GM13976 (cell line): Measurements from ENCODE around the gene P3H2.

Experiments used
- DNase-seq: peaks from one replicate; pipeline ENCODE4 v3.0.0; 2012; ENCODE audit warnings: low spot score
- CTCF ChIP-seq: IDR thresholded peaks from 2 replicates; pipeline ENCODE4 v1.5.1; 2012; ENCODE audit warnings: borderline replicate concordance, mild to moderate bottlenecking; ENCODE audit not compliant: insufficient read depth; ENCODE audit errors: extremely low read depth, missing control alignments, control extremely low read depth
- in situ Hi-C: fragments of 300-500 bp; cut with MboI; formaldehyde crosslinking; loops from one replicate; pipeline ENCODE4 v1.12.0; 2022; ENCODE audit warnings: low sequenced_read_pairs, mixed read lengths, inconsistent platforms; ENCODE audit not compliant: unreplicated experiment

P3H2 gene

DNA sequence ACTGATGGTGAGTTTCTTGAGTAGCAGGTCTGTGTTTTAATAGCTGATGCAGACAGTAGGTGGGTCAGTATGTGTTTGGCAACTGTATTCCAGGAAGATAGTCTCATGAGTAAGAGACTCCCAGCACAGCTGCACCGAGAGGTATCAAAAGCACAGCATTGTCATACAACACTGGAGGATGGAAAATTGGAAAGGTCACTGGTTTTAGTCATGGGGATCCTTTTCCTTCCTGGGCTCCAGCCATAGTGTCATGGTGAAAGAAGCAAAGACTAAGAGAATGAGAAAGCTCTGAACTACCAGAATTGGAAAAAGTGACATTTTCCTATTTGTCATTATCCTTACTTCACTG lies 61.5 kb downstream of the P3H2 start:
- DNase-seq, result no peak
- in situ Hi-C loops, result no loop called here
- TF ChIP-seq CTCF, result no peak

- no peak for TF ChIP-seq CTCF
- DNase-seq, result no peak
- in situ Hi-C loops, result no loop called here
These were observed 62.0 kb downstream of the P3H2 start for GRCh38 chr3:190058521-190059241.

DNA sequence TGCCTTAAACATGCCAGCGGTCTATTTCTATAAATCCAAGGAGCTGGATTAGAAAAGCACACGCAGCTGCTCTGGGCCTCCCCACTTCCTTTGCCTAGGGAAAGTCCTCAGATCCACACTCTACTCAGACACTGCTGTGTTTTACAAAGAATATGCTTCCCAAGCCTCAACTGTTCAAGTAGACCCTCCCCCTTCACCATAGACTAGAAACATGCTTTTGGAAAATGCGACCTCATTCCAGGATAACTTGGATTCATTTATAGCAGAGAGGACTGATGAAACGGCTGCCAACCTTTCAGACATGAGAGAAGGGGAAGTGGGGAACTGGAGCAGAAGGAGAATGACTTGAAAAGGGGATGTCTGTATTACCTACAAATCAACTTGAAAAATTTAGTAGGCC lies 64.0 kb downstream of the P3H2 start:
- DNase-seq, result no peak
- no peak for TF ChIP-seq CTCF
- in situ Hi-C loops, result no loop called here

DNA sequence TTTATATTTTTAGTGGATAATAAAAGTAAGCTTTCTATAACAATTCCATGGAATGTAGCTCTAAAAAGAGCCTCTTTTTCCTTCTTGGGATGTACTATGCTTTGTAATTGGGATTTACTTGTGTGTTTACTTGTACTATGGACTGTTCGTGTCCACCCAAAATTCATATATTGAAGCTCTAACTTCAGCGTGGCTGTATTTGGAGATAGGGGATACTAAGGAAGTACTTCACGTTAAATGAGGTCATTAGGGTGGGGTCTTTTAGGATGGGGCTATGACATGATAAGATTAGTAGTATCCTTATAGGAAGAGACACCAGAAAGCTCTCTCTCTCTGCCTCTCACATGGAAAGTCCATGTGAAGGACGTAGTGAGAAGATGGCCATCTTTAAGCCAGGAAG lies 64.9 kb downstream of the P3H2 start:
- no peak for TF ChIP-seq CTCF
- in situ Hi-C loops, result no loop called here
- DNase-seq, result no peak

GRCh38 chr3:190053919-190054672 lies 66.6 kb downstream of the P3H2 start:
- in situ Hi-C loops, result no loop called here
- TF ChIP-seq CTCF, result no peak
- DNase-seq, result no peak

GRCh38 chr3:190051641-190052040 lies 69.1 kb downstream of the P3H2 start:
- in situ Hi-C loops, result no loop called here
- no peak for DNase-seq
- TF ChIP-seq CTCF, result no peak
